ENCODE results near the gene N4BP2L2.

GRCh38 chr13:32383836-32384618, 154.6 kb downstream of the N4BP2L2 start:
- TF ChIP-seq POLR2A (IDR thresholded peaks at IDR 0.05; ENCODE audit: low read depth, low read length) (no peak), TAF1 (IDR thresholded peaks at IDR 0.05; ENCODE audit: borderline replicate concordance, low read depth, low read length) (no peak), POLR2AphosphoS5 (IDR thresholded peaks at IDR 0.05; ENCODE audit: low read depth, low read length) (no peak)
